Prostate gland (tissue), 2 donors: Measurements from ENCODE around the gene UBAC1. TPM values are rescaled to one million over a fixed set of nuclear protein-coding genes. Genes with fewer than 3 reads are reported as not detected.
A peak's percentile ranks its signal among the peaks of the same experiment; 100 is the strongest.

Experiments used
- DNase-seq: peaks from one replicate; pipeline ENCODE4 v3.0.0-alpha.2; 2019; ENCODE audit warnings: low spot score
- H3K27ac ChIP-seq, 2 donors: fragments of 200-600 bp; sonication (generic); 2 replicates each; pipeline ENCODE4 v1.5.1; 2017 to 2019
- H3K27me3 ChIP-seq: fragments of 200-600 bp; sonication (generic); replicated peaks from 2 replicates; pipeline ENCODE4 v1.5.1; 2019; ENCODE audit not compliant: insufficient read depth
- H3K36me3 ChIP-seq, 2 donors: fragments of 200-600 bp; sonication (generic); 1 replicate in 1 of 2; 2 replicates in 1 of 2; pipeline versions ENCODE4 v1.5.1 to v1.8.1; 2017 to 2019
- H3K4me1 ChIP-seq: fragments of 200-600 bp; sonication (generic); replicated peaks from 2 replicates; pipeline ENCODE4 v1.5.1; 2019
- H3K4me3 ChIP-seq, 2 donors: fragments of 200-600 bp; sonication (generic); 2 replicates each; pipeline ENCODE4 v1.5.1; 2017 to 2019
- H3K9me3 ChIP-seq: fragments of 200-600 bp; sonication (generic); 2 replicates; pipeline ENCODE4 v1.5.1; 2017
- CTCF ChIP-seq, 4 experiments: fragments of 200-600 bp in 2 of 4; fragments of 450-650 bp in 2 of 4; sonication (generic) in 2 of 4; IDR thresholded peaks; 1 replicate in 3 of 4; 2 replicates in 1 of 4; pipeline ENCODE4 v1.5.1; 2016 to 2019; ENCODE audit warnings: antibody characterized with exemption in 4 of 4, mild to moderate bottlenecking in 2 of 4, moderate library complexity in 2 of 4
- POLR2A ChIP-seq: fragments of 450-650 bp; IDR thresholded peaks from one replicate; pipeline ENCODE4 v1.6.1; 2016; ENCODE audit warnings: antibody characterized with exemption, mild to moderate bottlenecking
- POLR2AphosphoS5 ChIP-seq: sonication (generic); formaldehyde crosslinking; IDR thresholded peaks from one replicate; pipeline ENCODE4 v1.6.1; 2017; ENCODE audit warnings: antibody characterized with exemption
- WGBS: methylation state at CpG from one replicate; pipeline ENCODE4 v1.1.5; 2018; 5-methylcytosine and 5-hydroxymethylcytosine counted together
- intact Hi-C: fragments of 100-400 bp; cut with DNase I; formaldehyde crosslinking; loops from one replicate; pipeline ENCODE4 v1.14.2; 2022
- total RNA-seq, 2 donors: library from RNA; depleted of rRNA; stranded (reverse); fragments of >200 nt; gene quantifications; one replicate each; pipeline ENCODE4 v1.1.0, GENCODE V29; 2016

Gene UBAC1
- total RNA-seq, 2 donors from 2014 or later: 53.7 to 59.1 TPM

GRCh38 chr9:135984072-135984710 lies 23.0 kb upstream of the UBAC1 start:
- intact Hi-C loops: no loop called here
- H3K27ac ChIP-seq: no peak overlapping the region
- H3K36me3 ChIP-seq: no peaks in the 10 kb centered on the region
- TF ChIP-seq POLR2AphosphoS5 (no peak), POLR2A (no peak), CTCF (IDR thresholded peaks at IDR 0.05) (no peak)
- H3K27me3 ChIP-seq: peaks cover 3% of the 10 kb centered on the region
- no peak for DNase-seq
- H3K4me1 ChIP-seq: no peaks in the 10 kb centered on the region
- H3K4me3 ChIP-seq: no peak overlapping the region
- WGBS: 48% methylated on average over 22 of the region's 22 CpGs
- no peaks in the 10 kb centered on the region for H3K9me3 ChIP-seq

- Histone ChIP-seq H3K9me3 (no peaks in the 10 kb centered on the region), H3K27me3 (peaks cover 4% of the 10 kb centered on the region), H3K36me3 (no peaks in the 10 kb centered on the region), H3K4me1 (no peaks in the 10 kb centered on the region), H3K4me3 (no peak overlapping the region), H3K27ac (no peak overlapping the region)
- no peak for DNase-seq
- 30% methylated on average over 26 of the region's 26 CpGs for WGBS
- TF ChIP-seq POLR2AphosphoS5 (peak; percentile 37), POLR2A (no peak)
- intact Hi-C loops: no loop called here
These were observed 22.3 kb upstream of the UBAC1 start for GRCh38 chr9:135983208-135984071.

- no peaks in the 10 kb centered on the region for H3K4me1 ChIP-seq
- 74% methylated on average over 22 of the region's 24 CpGs for WGBS
- H3K4me3 ChIP-seq: no peak overlapping the region
- peaks cover 4% of the 10 kb centered on the region for H3K27me3 ChIP-seq
- TF ChIP-seq CTCF (IDR thresholded peaks at IDR 0.05) (no peak), POLR2AphosphoS5 (no peak), POLR2A (no peak)
- DNase-seq: no peak
- intact Hi-C loops: no loop called here
- H3K27ac ChIP-seq: no peak overlapping the region
- H3K9me3 ChIP-seq: no peaks in the 10 kb centered on the region
- no peaks in the 10 kb centered on the region for H3K36me3 ChIP-seq
These were observed 21.5 kb upstream of the UBAC1 start for GRCh38 chr9:135982499-135983207.

GRCh38 chr9:135980926-135981630 lies 19.9 kb upstream of the UBAC1 start:
- Histone ChIP-seq H3K27me3 (peaks cover 4% of the 10 kb centered on the region), H3K27ac (no peak overlapping the region), H3K4me3 (no peak overlapping the region), H3K4me1 (no peaks in the 10 kb centered on the region), H3K36me3 (no peaks in the 10 kb centered on the region), H3K9me3 (no peaks in the 10 kb centered on the region)
- WGBS: 83% methylated on average over 28 of the region's 29 CpGs
- peak; percentile 49 for TF ChIP-seq POLR2AphosphoS5
- TF ChIP-seq CTCF (IDR thresholded peaks at IDR 0.05): no peak
- TF ChIP-seq POLR2A: no peak
- intact Hi-C loops: no loop called here
- no peak for DNase-seq
